BJ (cell line): ENCODE measurements around the gene RPUSD3. TPM values are rescaled to one million over a fixed set of nuclear protein-coding genes. Genes with fewer than 3 reads are reported as not detected.
"Not testable (repeated sequence)": the region's sequence is repeated elsewhere in the genome, so short reads cannot be mapped to it uniquely, and the experiment has no call there.

Source experiments
- CTCF ChIA-PET: fragments of 350-600 bp; formaldehyde crosslinking; extraction: SDS; loops from one replicate; lab custom pipeline; 2021; ENCODE audit warnings: antibody characterized with exemption, inconsistent platforms; lab: Yijun Ruan, JAX
- POLR2A ChIA-PET: fragments of 300-600 bp; sonication (Branson Sonifier 250); formaldehyde crosslinking; extraction: SDS; loops from one replicate; lab custom pipeline; 2021; ENCODE audit warnings: antibody characterized with exemption; lab: Charles Lee
- DNase-seq: peaks from one replicate; pipeline ENCODE4 v3.0.0-alpha.2; 2011; ENCODE audit warnings: low read depth
- H3K27me3 ChIP-seq: 2 replicates; pipeline ENCODE4 v1.6.0; 2011; ENCODE audit warnings: low read length; ENCODE audit not compliant: control insufficient read depth, insufficient read depth
- H3K36me3 ChIP-seq: 2 replicates; pipeline ENCODE4 v1.5.1; 2011; ENCODE audit warnings: low read length; ENCODE audit not compliant: control insufficient read depth, insufficient read depth
- H3K4me3 ChIP-seq: 2 replicates; pipeline ENCODE4 v1.5.1; 2011; ENCODE audit warnings: low read depth, mild to moderate bottlenecking, control low read depth, low read length
- polyA plus RNA-seq: library from polyadenylated mRNA; depleted of rRNA; stranded (reverse); fragments of >200 nt; gene quantifications from 2 replicates; pipeline ENCODE4 v1.2.3, GENCODE V29; 2011
- TF ChIP-seq, protein P1 (sequence below): IDR thresholded peaks from 2 replicates; pipeline ENCODE4 v1.5.1; 2011; ENCODE audit warnings: low read depth, mild to moderate bottlenecking, control low read depth, inconsistent platforms, low read length, moderate library complexity; ENCODE audit not compliant: insufficient read depth

Gene RPUSD3
- polyA plus RNA-seq, 1 experiment: 44.9 TPM

DNA sequence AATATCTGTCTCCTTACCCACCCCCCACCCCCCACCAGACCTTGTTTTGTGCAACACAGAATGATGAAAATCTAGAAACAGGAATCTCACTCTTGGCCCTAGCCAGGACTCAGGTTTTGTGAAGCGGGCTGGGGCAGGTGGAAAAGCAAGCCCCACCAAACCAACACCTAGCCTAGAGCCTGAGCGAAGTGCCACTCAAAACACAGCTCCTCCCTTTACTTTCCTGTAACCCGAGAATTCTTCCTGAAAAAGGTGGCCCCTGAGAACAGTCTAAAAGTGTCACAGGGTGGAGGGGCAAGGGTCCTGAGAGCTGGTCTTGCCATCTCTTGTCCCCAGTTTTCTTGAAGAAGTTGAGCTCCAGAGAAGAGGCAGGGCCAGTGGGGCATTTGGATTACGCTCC lies 17.4 kb upstream of the RPUSD3 start:
- Histone ChIP-seq H3K36me3 (no peaks in the 10 kb centered on the region), H3K4me3 (no peak overlapping the region), H3K27me3 (no peaks in the 10 kb centered on the region)
- ChIA-PET POLR2A (no interaction called here), CTCF (interaction anchor here (1.3 kb wide), 1 partner anchor 33 kb away, joined by 4 read pairs; no protein-coding TSS in a partner anchor)
- TF ChIP-seq, protein P1, sequence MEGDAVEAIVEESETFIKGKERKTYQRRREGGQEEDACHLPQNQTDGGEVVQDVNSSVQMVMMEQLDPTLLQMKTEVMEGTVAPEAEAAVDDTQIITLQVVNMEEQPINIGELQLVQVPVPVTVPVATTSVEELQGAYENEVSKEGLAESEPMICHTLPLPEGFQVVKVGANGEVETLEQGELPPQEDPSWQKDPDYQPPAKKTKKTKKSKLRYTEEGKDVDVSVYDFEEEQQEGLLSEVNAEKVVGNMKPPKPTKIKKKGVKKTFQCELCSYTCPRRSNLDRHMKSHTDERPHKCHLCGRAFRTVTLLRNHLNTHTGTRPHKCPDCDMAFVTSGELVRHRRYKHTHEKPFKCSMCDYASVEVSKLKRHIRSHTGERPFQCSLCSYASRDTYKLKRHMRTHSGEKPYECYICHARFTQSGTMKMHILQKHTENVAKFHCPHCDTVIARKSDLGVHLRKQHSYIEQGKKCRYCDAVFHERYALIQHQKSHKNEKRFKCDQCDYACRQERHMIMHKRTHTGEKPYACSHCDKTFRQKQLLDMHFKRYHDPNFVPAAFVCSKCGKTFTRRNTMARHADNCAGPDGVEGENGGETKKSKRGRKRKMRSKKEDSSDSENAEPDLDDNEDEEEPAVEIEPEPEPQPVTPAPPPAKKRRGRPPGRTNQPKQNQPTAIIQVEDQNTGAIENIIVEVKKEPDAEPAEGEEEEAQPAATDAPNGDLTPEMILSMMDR: no peak
- DNase-seq: no peak

DNA sequence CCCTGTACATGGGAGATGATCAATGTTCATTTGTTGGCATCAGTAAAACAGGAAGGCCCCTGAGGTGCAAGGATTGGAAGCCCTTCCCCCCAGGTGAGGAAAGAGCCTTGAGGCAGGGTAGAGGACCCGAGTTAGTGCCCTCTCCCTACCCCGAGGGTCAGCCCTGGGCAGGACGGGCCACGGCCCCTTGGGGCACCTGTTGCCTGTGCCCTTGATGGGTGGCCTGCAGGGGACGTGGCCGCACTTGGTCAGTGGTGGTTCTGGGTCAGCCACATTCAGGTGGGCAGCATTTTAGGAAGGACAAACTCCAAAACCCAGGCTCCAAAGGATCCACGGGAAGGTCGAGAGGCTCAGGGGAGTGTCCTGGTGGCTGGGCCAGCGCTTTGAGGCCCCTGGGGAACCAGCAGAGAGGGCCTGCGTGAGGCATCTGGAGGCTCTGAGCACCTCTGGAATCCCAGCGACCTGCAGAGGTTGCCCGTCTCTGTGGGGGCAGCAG lies 15.8 kb upstream of the RPUSD3 start:
- DNase-seq: no peak
- TF ChIP-seq, protein P1: no peak
- ChIA-PET POLR2A (no interaction called here), CTCF (no interaction called here)
- H3K27me3 ChIP-seq: 0 out of 2 replicates have a peak, but pooled peaks cover 2% of the 10 kb centered on the region
- no peak overlapping the region for H3K4me3 ChIP-seq
- H3K36me3 ChIP-seq: no peaks in the 10 kb centered on the region

DNA sequence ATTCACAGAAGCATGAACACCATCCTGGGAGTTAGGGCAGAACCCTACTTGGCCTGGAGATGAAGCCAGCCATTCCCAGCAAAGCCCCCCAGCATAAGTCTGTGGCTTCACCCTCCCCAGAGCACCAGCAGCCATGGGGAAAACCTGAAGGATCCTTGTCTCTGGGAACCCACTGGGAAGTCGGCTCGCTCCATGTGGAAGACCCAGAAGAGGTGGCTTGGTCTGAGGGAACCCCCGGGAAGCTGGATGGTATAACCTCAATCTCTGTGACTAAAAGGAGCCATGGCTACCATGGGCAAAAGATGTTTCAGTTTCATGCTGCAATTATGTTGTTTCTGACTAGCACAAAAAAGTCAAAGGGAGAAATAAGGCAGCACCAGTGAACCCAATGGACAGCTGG lies 11.8 kb upstream of the RPUSD3 start:
- ChIA-PET POLR2A (interaction anchor here (0.6 kb wide), 1 partner anchor 12 kb away, joined by 4 read pairs; the partner anchor contains the start of gene RPUSD3), CTCF (interaction anchor here (0.9 to 1.3 kb wide), 2 partner anchors 10 to 91 kb away, joined by 3 read pairs; no protein-coding TSS in a partner anchor)
- H3K27me3 ChIP-seq: peaks cover 5% of the 10 kb centered on the region; the same call in 1 of the 2 replicates
- H3K4me3 ChIP-seq: no peak overlapping the region
- H3K36me3 ChIP-seq: no peaks in the 10 kb centered on the region
- TF ChIP-seq, protein P1: no peak
- DNase-seq: no peak

DNA sequence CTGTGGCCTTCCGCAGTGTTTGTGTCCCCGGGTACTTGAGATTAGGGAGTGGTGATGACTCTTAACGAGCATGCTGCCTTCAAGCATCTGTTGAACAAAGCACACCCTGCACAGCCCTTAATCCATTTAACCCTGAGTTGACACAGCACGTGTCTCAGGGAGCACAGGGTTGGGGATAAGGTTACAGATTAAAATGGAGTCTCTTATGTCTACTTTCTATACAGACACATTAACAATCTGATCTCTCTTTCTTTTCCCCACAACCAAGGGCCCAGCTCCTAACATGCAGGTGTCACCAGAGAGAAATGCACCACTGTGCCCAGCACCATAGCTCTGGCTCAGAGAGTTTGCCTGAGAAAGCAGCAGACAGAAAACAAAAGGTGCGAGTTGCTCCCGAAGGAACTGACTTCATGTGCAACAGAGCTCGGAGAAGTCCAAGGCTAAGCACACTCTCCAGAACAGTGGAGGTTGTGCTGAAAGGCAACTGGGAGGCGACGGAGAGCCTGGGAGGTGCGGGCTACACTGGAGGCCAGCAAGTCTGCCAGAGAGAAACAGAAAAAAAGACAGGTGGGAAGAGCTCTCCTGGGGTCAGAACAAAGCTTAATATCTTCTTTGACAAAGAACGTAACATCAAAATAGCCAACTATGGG lies 10.6 kb upstream of the RPUSD3 start:
- not testable (repeated sequence) for H3K36me3 ChIP-seq, H3K4me3 ChIP-seq, H3K27me3 ChIP-seq, DNase-seq
- CTCF ChIA-PET: interaction anchor here (1.3 kb wide), 1 partner anchor 12 kb away, joined by 3 read pairs; no protein-coding TSS in a partner anchor
- POLR2A ChIA-PET: interaction anchor here (0.6 kb wide), 1 partner anchor 16 kb away, joined by 17 read pairs; no protein-coding TSS in a partner anchor

DNA sequence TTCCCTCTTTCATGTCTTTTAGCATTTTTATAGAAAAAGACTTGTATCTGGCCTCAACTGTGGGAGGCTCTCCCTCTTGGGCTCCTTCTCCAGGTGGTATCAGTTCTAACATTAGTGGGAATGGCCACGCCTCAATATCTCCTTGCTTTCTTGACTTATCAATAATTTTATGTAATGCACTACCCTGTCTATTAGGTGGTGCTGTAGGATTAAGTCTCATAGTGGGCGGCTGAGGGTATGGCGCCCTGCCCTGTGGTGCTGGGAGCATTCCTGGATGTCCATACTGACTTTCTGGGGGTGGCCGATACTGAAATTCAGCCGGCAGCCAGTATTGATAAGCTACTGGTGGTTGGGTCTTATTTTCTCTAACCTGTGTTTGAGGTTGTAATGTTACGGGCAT lies 8.7 kb upstream of the RPUSD3 start:
- Histone ChIP-seq H3K27me3 (peaks cover 5% of the 10 kb centered on the region; the same call in 1 of the 2 replicates), H3K36me3 (no peaks in the 10 kb centered on the region), H3K4me3 (no peak overlapping the region)
- POLR2A ChIA-PET: no interaction called here
- no peak for DNase-seq
- CTCF ChIA-PET: no interaction called here
- TF ChIP-seq, protein P1: no peak

DNA sequence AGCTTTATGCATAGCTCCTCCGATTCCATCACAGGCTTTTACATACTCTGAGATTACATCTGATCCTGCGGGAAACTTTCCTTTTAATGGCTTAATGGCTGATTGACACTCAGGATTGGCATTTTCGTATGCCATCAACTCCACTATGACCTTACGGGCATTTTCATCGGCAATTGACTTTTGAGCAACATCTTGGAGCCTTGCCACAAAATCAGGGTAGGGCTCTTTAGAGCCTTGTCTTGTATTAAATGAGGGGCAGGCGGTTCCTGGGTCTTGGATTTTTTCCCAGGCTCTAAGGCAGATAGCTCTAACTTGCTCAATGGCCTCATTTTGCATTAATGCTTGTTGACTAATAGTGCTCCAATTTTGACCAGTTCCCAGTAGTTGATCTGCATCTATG lies 8.1 kb upstream of the RPUSD3 start:
- H3K27me3 ChIP-seq, H3K4me3 ChIP-seq, H3K36me3 ChIP-seq, CTCF ChIA-PET, DNase-seq: not testable (repeated sequence)
- POLR2A ChIA-PET: interaction anchor here (0.6 kb wide), 1 partner anchor 81 kb away, joined by 4 read pairs; no protein-coding TSS in a partner anchor

DNA sequence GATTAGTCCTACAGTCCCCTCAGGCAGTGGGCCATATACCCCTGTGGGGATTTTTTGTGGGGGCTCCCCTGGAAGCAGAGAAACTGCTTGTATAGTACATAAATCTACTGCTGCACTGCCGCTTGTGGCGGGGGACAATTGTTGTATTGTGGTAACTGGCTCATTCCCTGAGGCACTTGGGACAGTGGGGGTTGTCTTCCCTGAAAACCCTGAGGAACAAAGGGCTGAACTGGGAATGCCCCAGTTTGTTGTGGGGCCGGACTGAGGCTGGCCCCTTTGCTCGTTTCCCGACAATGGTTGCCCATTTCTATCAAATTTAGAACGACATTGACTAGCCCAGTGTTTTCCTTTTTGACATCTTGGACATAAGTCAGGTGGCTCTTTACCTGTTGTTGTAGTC lies 7.6 kb upstream of the RPUSD3 start:
- H3K27me3 ChIP-seq, H3K36me3 ChIP-seq, DNase-seq, H3K4me3 ChIP-seq, CTCF ChIA-PET: not testable (repeated sequence)
- POLR2A ChIA-PET: interaction anchor here (0.6 kb wide), 1 partner anchor 81 kb away, joined by 4 read pairs; no protein-coding TSS in a partner anchor
